Mammary epithelial cell (primary cell): ENCODE results near the gene GRM8.

Experiments
- CTCF ChIP-seq, 2 donors: IDR thresholded peaks in 1 of 2; conservative IDR thresholded peaks in 1 of 2; 2 replicates each; pipeline ENCODE4 v1.5.1; 2011 to 2012; ENCODE audit warnings: inconsistent platforms in 2 of 2, low read length in 2 of 2, mild to moderate bottlenecking in 2 of 2, control low read depth in 1 of 2, low read depth in 1 of 2; ENCODE audit not compliant: insufficient read depth in 1 of 2; ENCODE audit errors: extremely low read depth in 1 of 2
- EZH2 ChIP-seq: IDR thresholded peaks from 2 replicates; pipeline ENCODE4 v1.6.1; 2012; ENCODE audit warnings: low read length, inconsistent platforms, borderline replicate concordance

GRCh38 chr7:127177156-127177555 is 75.6 kb downstream of the GRM8 start:
- no peak for TF ChIP-seq EZH2
- TF ChIP-seq CTCF (conservative IDR thresholded peaks at IDR 0.05 in 1 of 2, IDR thresholded peaks at IDR 0.05 in 1 of 2; ENCODE audit: extremely low read depth in 1 of 2, insufficient read depth in 1 of 2, low read depth in 1 of 2, low read length in 2 of 2), result no peak
